ENCODE data around the gene APOH.

The APOH gene

GRCh38 chr17:66233023-66233753, 4.0 kb upstream of the APOH start:
- no peak for DNase-seq

- no peak for DNase-seq
These were observed 1.8 kb upstream of the APOH start for GRCh38 chr17:66230922-66231591.

- no peak for DNase-seq
These were observed 746 bp upstream of the APOH start for GRCh38 chr17:66229783-66230538.

- no peak for DNase-seq
These were observed 1.8 kb downstream of the APOH start for GRCh38 chr17:66227212-66228045.

GRCh38 chr17:66222798-66223350, 6.3 kb downstream of the APOH start:
- DNase-seq = no peak

GRCh38 chr17:66221755-66222530, 7.3 kb downstream of the APOH start:
- no peak for DNase-seq

- DNase-seq = no peak
These were observed 7.9 kb downstream of the APOH start for GRCh38 chr17:66221343-66221742.

- DNase-seq = no peak
These were observed 9.0 kb downstream of the APOH start for GRCh38 chr17:66220079-66220835.

- DNase-seq = no peak
These were observed 13.7 kb downstream of the APOH start for GRCh38 chr17:66215529-66215911.

GRCh38 chr17:66214884-66215528, 14.2 kb downstream of the APOH start:
- no peak for DNase-seq

- no peak for DNase-seq
These were observed 18.0 kb downstream of the APOH start for GRCh38 chr17:66211047-66211810.

- no peak for DNase-seq
These were observed 19.0 kb downstream of the APOH start for GRCh38 chr17:66210208-66210574.

- DNase-seq = no peak
These were observed 21.3 kb downstream of the APOH start for GRCh38 chr17:66207936-66208335.

GRCh38 chr17:66203274-66204015, 25.8 kb downstream of the APOH start:
- no peak for DNase-seq

GRCh38 chr17:66200685-66201092, 28.5 kb downstream of the APOH start:
- DNase-seq = no peak

GRCh38 chr17:66198242-66198641, 31.0 kb downstream of the APOH start:
- no peak for DNase-seq

GRCh38 chr17:66192378-66192687, 36.9 kb downstream of the APOH start:
- DNase-seq = no peak

- DNase-seq = peak; percentile 37 to 67 (median 60)
These were observed 37.4 kb downstream of the APOH start, which contains the start of gene CEP112 for GRCh38 chr17:66191593-66192377. TSS of gene CEP112 (minus strand) at chr17:66192133.
